Kasumi-1 (cell line): ENCODE results near the gene PDXP.
A peak's percentile ranks its signal among the peaks of the same experiment; 100 is the strongest.
"Not testable (repeated sequence)": the region's sequence is repeated elsewhere in the genome, so short reads cannot be mapped to it uniquely, and the experiment has no call there.

Source experiments
- DNase-seq, 2 experiments: peaks; one replicate each; lab custom pipeline; 2025; lab: John Stamatoyannopoulos, UW

PDXP gene

GRCh38 chr22:37674951-37675929 is 16.7 kb downstream of the PDXP start, which contains the start of gene LGALS1:
TSS of gene LGALS1 (plus strand) at chr22:37675636. CDS start at chr22:37675703, 67 bp downstream.
- DNase-seq = peak; percentile 74 to 78

GRCh38 chr22:37675930-37676735 is 17.6 kb downstream of the PDXP start:
- DNase-seq = peak in 1 of 2 experiments; percentile 9

GRCh38 chr22:37676736-37677492 is 18.4 kb downstream of the PDXP start:
- peak; percentile 87 to 88 for DNase-seq

GRCh38 chr22:37677493-37677974 is 19.0 kb downstream of the PDXP start:
- peak in 1 of 2 experiments; percentile 78 for DNase-seq

GRCh38 chr22:37678372-37678771 is 19.8 kb downstream of the PDXP start:
- DNase-seq = no peak

- DNase-seq = no peak
These were observed 21.1 kb downstream of the PDXP start for GRCh38 chr22:37679670-37680069.

GRCh38 chr22:37680191-37680851 is 21.8 kb downstream of the PDXP start:
- DNase-seq = no peak

- DNase-seq = peak; percentile 42 to 59
These were observed 22.5 kb downstream of the PDXP start for GRCh38 chr22:37681001-37681424.

GRCh38 chr22:37681556-37682049 is 23.1 kb downstream of the PDXP start:
- peak; percentile 73 to 81 for DNase-seq

GRCh38 chr22:37684803-37685615 is 26.5 kb downstream of the PDXP start:
- no peak for DNase-seq

GRCh38 chr22:37686002-37686982 is 27.8 kb downstream of the PDXP start, which contains the start of gene NOL12:
TSS of gene NOL12 (plus strand) at chr22:37686343. CDS start at chr22:37686393, 50 bp downstream.
- peak; percentile 94 to 95 for DNase-seq

- no peak for DNase-seq
These were observed 31.9 kb downstream of the PDXP start for GRCh38 chr22:37690407-37690806.

- no peak for DNase-seq
These were observed 32.5 kb downstream of the PDXP start for GRCh38 chr22:37690901-37691504.

- no peak for DNase-seq
These were observed 34.2 kb downstream of the PDXP start for GRCh38 chr22:37692627-37693285.

- not testable (repeated sequence) for DNase-seq
These were observed 35.6 kb downstream of the PDXP start for GRCh38 chr22:37694131-37694530.

GRCh38 chr22:37696260-37696656 is 37.7 kb downstream of the PDXP start:
- not testable (repeated sequence) for DNase-seq
